Retinal pigment epithelial cell (primary cell): ENCODE data around the gene POU6F2.

Source experiments
- DNase-seq: peaks from one replicate; pipeline ENCODE4 v3.0.0-alpha.2; 2010; ENCODE audit warnings: low read depth
- H3K4me3 ChIP-seq: 2 replicates; pipeline ENCODE4 v1.5.1; 2011; ENCODE audit warnings: mild to moderate bottlenecking, low read length, control low read depth, moderate library complexity
- CTCF ChIP-seq: conservative IDR thresholded peaks from 2 replicates; pipeline ENCODE4 v1.5.1; 2011; ENCODE audit warnings: low read depth, low read length, control low read depth, inconsistent platforms

POU6F2 gene

GRCh38 chr7:39153113-39153512 lies 175.4 kb downstream of the POU6F2 start:
- H3K4me3 ChIP-seq, result no peak overlapping the region
- no peak for DNase-seq
- TF ChIP-seq CTCF, result no peak

- no peak for TF ChIP-seq CTCF
- no peak for DNase-seq
- H3K4me3 ChIP-seq, result no peak overlapping the region
These were observed 175.9 kb downstream of the POU6F2 start for GRCh38 chr7:39153647-39154046.

- DNase-seq, result no peak
- no peak overlapping the region for H3K4me3 ChIP-seq
- TF ChIP-seq CTCF, result no peak
These were observed 177.1 kb downstream of the POU6F2 start for GRCh38 chr7:39154815-39155214.

- no peak for TF ChIP-seq CTCF
- H3K4me3 ChIP-seq, result no peak overlapping the region
- DNase-seq, result no peak
These were observed 180.7 kb downstream of the POU6F2 start for GRCh38 chr7:39158367-39158766.

- TF ChIP-seq CTCF, result no peak
- H3K4me3 ChIP-seq, result no peak overlapping the region
- DNase-seq, result no peak
These were observed 184.2 kb downstream of the POU6F2 start for GRCh38 chr7:39161903-39162302.

GRCh38 chr7:39164887-39165286 lies 187.2 kb downstream of the POU6F2 start:
- no peak overlapping the region for H3K4me3 ChIP-seq
- no peak for TF ChIP-seq CTCF
- no peak for DNase-seq

GRCh38 chr7:39168403-39169098 lies 190.8 kb downstream of the POU6F2 start:
- peak; percentile 67 for DNase-seq
- no peak for TF ChIP-seq CTCF
- H3K4me3 ChIP-seq, result peak overlapping the region; percentile 13
